Calu3 (cell line): ENCODE results near the gene DCAF4. TPM values are rescaled to one million over a fixed set of nuclear protein-coding genes. Genes with fewer than 3 reads are reported as not detected.

ENCODE experiments used
- Bru-seq: library from RNA; stranded (reverse); fragments of 400-500 nt; gene quantifications from one replicate; lab custom pipeline; 2021; lab: Mats Ljungman, UMichigan
- BruChase-seq, 2 experiments: library from RNA; stranded (reverse); fragments of 400-500 nt; gene quantifications; one replicate each; lab custom pipeline; 2021; lab: Mats Ljungman, UMichigan
- BruUV-seq: library from RNA; stranded (reverse); fragments of 400-500 nt; replicated peaks from 2 replicates; lab custom pipeline; 2021; lab: Mats Ljungman, UMichigan
- CTCF ChIA-PET: fragments of 300-600 bp; sonication (Branson Sonifier 250); formaldehyde crosslinking; loops from one replicate; lab custom pipeline; 2022; ENCODE audit warnings: antibody characterized with exemption; lab: Charles Lee
- DNase-seq: peaks from one replicate; pipeline ENCODE4 v3.0.0; 2022
- H3K27ac Mint-ChIP-seq: one replicate; pipeline ENCODE4 v1.8.0; 2022; ENCODE audit warnings: mixed read lengths; ENCODE audit not compliant: unreplicated experiment
- H3K27me3 Mint-ChIP-seq: one replicate; pipeline ENCODE4 v1.8.0; 2022; ENCODE audit warnings: mixed read lengths; ENCODE audit not compliant: unreplicated experiment
- H3K36me3 Mint-ChIP-seq: one replicate; pipeline ENCODE4 v1.8.0; 2022; ENCODE audit warnings: mild to moderate bottlenecking, moderate library complexity, mixed read lengths; ENCODE audit not compliant: insufficient read depth, unreplicated experiment
- H3K4me1 Mint-ChIP-seq: one replicate; pipeline ENCODE4 v1.8.0; 2022; ENCODE audit warnings: mild to moderate bottlenecking, low read depth, mixed read lengths; ENCODE audit not compliant: unreplicated experiment
- H3K4me3 Mint-ChIP-seq: one replicate; pipeline ENCODE4 v1.8.0; 2022; ENCODE audit warnings: mild to moderate bottlenecking, low read depth, moderate library complexity, mixed read lengths; ENCODE audit not compliant: unreplicated experiment
- H3K9me3 Mint-ChIP-seq: one replicate; pipeline ENCODE4 v1.8.0; 2022; ENCODE audit warnings: low read depth, mixed read lengths; ENCODE audit not compliant: unreplicated experiment
- intact Hi-C: fragments of 100-400 bp; cut with micrococcal nuclease; formaldehyde crosslinking; loops from one replicate; pipeline ENCODE4 v1.10.0; 2022; ENCODE audit not compliant: unreplicated experiment
- long read RNA-seq: library from polyadenylated mRNA; stranded (forward); transcript quantifications from one replicate; pipeline ENCODE4 v2.0.0, GENCODE V29; 2022
- total RNA-seq: library from RNA; stranded (reverse); gene quantifications from 2 replicates; pipeline ENCODE4 v1.2.3, GENCODE V29; 2022
- TF ChIP-seq, protein P1 (sequence below): fragments of 200-600 bp; IDR thresholded peaks from one replicate; pipeline ENCODE4 v1.8.0; 2022; ENCODE audit warnings: antibody characterized with exemption; ENCODE audit not compliant: unreplicated experiment

Gene DCAF4, protein sequence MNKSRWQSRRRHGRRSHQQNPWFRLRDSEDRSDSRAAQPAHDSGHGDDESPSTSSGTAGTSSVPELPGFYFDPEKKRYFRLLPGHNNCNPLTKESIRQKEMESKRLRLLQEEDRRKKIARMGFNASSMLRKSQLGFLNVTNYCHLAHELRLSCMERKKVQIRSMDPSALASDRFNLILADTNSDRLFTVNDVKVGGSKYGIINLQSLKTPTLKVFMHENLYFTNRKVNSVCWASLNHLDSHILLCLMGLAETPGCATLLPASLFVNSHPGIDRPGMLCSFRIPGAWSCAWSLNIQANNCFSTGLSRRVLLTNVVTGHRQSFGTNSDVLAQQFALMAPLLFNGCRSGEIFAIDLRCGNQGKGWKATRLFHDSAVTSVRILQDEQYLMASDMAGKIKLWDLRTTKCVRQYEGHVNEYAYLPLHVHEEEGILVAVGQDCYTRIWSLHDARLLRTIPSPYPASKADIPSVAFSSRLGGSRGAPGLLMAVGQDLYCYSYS
- 20.8 and 21.6 TPM in 2 replicates for total RNA-seq
- percentile 65 among the genes with signal in this experiment for Bru-seq, nascent RNA
- BruChase-seq, experiment 1, labeled RNA remaining after a 6-hour chase, result percentile 57 among the genes with signal in this experiment
- percentile 59 among the genes with signal in this experiment for BruChase-seq, experiment 2, labeled RNA remaining after a 2-hour chase
- long read RNA-seq, partial matches to known transcripts, result 1 of 19 reads
- long read RNA-seq, other reads (novel, unspliced or antisense), result 17 of 19 reads

DNA sequence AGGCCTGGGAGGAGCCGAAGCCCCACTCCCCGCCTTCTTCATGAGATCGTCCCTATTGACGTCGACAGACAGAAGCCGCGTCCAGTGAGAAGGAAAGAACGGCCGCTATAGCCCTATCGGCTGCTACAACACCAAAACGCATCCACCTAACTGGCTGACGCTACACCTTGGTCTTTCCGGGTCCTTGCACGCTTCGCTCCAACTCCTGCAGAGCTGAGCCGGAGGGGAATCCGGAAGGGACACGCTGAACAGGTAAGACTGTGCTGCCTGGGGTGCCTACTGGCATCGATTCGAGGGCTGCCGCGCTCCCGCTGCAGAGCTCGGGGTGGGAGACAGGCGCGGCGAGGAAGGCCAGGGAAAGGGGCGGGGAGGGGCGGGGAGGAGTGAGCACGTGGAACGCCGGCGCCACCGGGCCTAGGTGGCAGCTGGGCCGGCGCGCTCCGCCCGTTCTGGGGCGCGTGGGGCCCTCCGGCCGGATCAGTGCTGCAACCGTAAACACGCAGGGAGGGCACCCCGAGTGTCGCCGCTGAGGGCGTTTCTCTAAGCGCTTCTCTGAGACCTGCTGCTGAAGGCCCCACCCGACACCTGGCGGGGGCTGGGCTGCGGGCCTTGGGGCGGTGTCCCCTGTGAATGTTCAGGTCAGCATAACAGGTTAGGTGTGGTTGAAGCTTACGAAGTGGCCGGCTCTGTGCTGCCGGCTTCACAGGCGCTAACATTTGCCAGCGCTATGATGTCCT lies at the start of gene DCAF4:
Gene DCAF4 (plus strand): TSS at position 173 of the 737 bp plus-strand sequence. CDS start 11,515 bp downstream, outside the sequence.
- Mint-ChIP-seq H3K36me3 (peaks cover 19% of the 10 kb centered on the region), H3K4me3 (peak within 1 kb of the TSS; percentile 84), H3K27ac (peak within 1 kb of the TSS; percentile 69), H3K4me1 (peaks cover 16% of the 10 kb centered on the region), H3K27me3 (no peaks in the 10 kb centered on the region), H3K9me3 (no peaks in the 10 kb centered on the region)
- CTCF ChIA-PET, result interaction anchor here (0.6 to 1.2 kb wide), 4 partner anchors 18 to 413 kb away, joined by 3 to 5 read pairs (median 3); no protein-coding TSS in a partner anchor
- no TSS peak for BruUV-seq
- peak; percentile 95 for DNase-seq
- TF ChIP-seq, protein P1, sequence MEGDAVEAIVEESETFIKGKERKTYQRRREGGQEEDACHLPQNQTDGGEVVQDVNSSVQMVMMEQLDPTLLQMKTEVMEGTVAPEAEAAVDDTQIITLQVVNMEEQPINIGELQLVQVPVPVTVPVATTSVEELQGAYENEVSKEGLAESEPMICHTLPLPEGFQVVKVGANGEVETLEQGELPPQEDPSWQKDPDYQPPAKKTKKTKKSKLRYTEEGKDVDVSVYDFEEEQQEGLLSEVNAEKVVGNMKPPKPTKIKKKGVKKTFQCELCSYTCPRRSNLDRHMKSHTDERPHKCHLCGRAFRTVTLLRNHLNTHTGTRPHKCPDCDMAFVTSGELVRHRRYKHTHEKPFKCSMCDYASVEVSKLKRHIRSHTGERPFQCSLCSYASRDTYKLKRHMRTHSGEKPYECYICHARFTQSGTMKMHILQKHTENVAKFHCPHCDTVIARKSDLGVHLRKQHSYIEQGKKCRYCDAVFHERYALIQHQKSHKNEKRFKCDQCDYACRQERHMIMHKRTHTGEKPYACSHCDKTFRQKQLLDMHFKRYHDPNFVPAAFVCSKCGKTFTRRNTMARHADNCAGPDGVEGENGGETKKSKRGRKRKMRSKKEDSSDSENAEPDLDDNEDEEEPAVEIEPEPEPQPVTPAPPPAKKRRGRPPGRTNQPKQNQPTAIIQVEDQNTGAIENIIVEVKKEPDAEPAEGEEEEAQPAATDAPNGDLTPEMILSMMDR, result no peak
- intact Hi-C loops, result no loop called here

GRCh38 chr14:72876710-72877063 lies 49.6 kb upstream of the DCAF4 start:
- Mint-ChIP-seq H3K4me1 (no peaks in the 10 kb centered on the region), H3K27ac (no peak overlapping the region), H3K36me3 (no peaks in the 10 kb centered on the region), H3K4me3 (no peak overlapping the region), H3K27me3 (peaks cover 36% of the 10 kb centered on the region), H3K9me3 (no peaks in the 10 kb centered on the region)
- no peak for DNase-seq
- no TSS peak for BruUV-seq
- TF ChIP-seq, protein P1, result no peak
- CTCF ChIA-PET, result no interaction called here
- intact Hi-C loops, result no loop called here

GRCh38 chr14:72878746-72879145 lies 47.5 kb upstream of the DCAF4 start:
- CTCF ChIA-PET, result interaction anchor here (0.6 kb wide), 1 partner anchor 43 kb away, joined by 4 read pairs; no protein-coding TSS in a partner anchor
- TF ChIP-seq, protein P1, result no peak

GRCh38 chr14:72879431-72879830 lies 46.8 kb upstream of the DCAF4 start:
- DNase-seq, result no peak
- no peaks in the 10 kb centered on the region for H3K4me1 Mint-ChIP-seq
- no TSS peak for BruUV-seq
- no peak overlapping the region for H3K4me3 Mint-ChIP-seq
- H3K27ac Mint-ChIP-seq, result no peak overlapping the region
- CTCF ChIA-PET, result no interaction called here
- H3K9me3 Mint-ChIP-seq, result no peaks in the 10 kb centered on the region
- peaks cover 50% of the 10 kb centered on the region for H3K27me3 Mint-ChIP-seq
- TF ChIP-seq, protein P1, result no peak
- intact Hi-C loops, result no loop called here
- no peaks in the 10 kb centered on the region for H3K36me3 Mint-ChIP-seq

More at GRCh38 chr14:72878746-72879145, 47.5 kb upstream of the DCAF4 start:
- no peak overlapping the region for H3K27ac Mint-ChIP-seq
- peaks cover 50% of the 10 kb centered on the region for H3K27me3 Mint-ChIP-seq
- no peak for DNase-seq
- no peaks in the 10 kb centered on the region for H3K36me3 Mint-ChIP-seq
- BruUV-seq, result no TSS peak
- no peak overlapping the region for H3K4me3 Mint-ChIP-seq
- intact Hi-C loops, result no loop called here
- H3K9me3 Mint-ChIP-seq, result no peaks in the 10 kb centered on the region
- H3K4me1 Mint-ChIP-seq, result no peaks in the 10 kb centered on the region
